Lower leg skin (tissue), 3 donors: ENCODE data around the gene SLC22A15.

Source experiments
- POLR2A ChIP-seq, 2 donors: fragments of 450-650 bp; IDR thresholded peaks; one replicate each; pipeline ENCODE4 v1.6.1; 2016 to 2017; ENCODE audit warnings: antibody characterized with exemption in 2 of 2, mild to moderate bottlenecking in 1 of 2, moderate library complexity in 1 of 2
- TF ChIP-seq, protein P1 (sequence below), 3 donors: fragments of 450-650 bp; IDR thresholded peaks; one replicate each; pipeline ENCODE4 v1.5.1; 2016; ENCODE audit warnings: antibody characterized with exemption in 3 of 3, mild to moderate bottlenecking in 3 of 3, moderate library complexity in 2 of 3

DNA sequence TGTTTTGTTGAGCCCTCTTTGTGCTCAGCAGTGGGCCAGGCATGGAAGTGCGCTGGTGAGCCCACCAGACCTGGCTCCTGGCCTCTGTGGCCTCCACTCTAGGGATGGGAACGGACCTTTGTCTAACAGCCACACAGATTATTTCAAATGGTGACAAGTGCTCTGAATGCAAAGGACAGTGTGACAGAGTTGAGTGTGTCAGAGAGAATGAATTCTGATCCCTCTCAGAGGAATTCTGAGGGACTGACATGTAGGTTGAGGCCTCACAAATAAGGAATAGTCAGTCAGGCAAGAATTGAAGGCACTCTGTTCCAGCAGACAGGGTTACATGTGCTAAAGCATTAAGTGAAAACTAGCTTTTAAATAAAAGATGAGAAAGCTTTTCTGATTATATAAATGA lies 123.6 kb downstream of the SLC22A15 start:
- TF ChIP-seq, protein P1, sequence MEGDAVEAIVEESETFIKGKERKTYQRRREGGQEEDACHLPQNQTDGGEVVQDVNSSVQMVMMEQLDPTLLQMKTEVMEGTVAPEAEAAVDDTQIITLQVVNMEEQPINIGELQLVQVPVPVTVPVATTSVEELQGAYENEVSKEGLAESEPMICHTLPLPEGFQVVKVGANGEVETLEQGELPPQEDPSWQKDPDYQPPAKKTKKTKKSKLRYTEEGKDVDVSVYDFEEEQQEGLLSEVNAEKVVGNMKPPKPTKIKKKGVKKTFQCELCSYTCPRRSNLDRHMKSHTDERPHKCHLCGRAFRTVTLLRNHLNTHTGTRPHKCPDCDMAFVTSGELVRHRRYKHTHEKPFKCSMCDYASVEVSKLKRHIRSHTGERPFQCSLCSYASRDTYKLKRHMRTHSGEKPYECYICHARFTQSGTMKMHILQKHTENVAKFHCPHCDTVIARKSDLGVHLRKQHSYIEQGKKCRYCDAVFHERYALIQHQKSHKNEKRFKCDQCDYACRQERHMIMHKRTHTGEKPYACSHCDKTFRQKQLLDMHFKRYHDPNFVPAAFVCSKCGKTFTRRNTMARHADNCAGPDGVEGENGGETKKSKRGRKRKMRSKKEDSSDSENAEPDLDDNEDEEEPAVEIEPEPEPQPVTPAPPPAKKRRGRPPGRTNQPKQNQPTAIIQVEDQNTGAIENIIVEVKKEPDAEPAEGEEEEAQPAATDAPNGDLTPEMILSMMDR (IDR thresholded peaks at IDR 0.05): no peak
- TF ChIP-seq POLR2A (IDR thresholded peaks at IDR 0.05): no peak
